Neutrophil (primary cell): ENCODE measurements around the gene SMNDC1.

Experiments used
- H3K27ac ChIP-seq: fragments of 200-600 bp; sonication (generic); 2 replicates; pipeline ENCODE4 v1.5.1; 2016; ENCODE audit warnings: mild to moderate bottlenecking, moderate library complexity
- H3K27me3 ChIP-seq: fragments of 200-600 bp; sonication (generic); 2 replicates; pipeline ENCODE4 v1.6.0; 2016; ENCODE audit warnings: mild to moderate bottlenecking
- H3K36me3 ChIP-seq: fragments of 200-600 bp; sonication (generic); 2 replicates; pipeline ENCODE4 v1.5.1; 2017
- H3K4me1 ChIP-seq, 2 experiments: fragments of 200-600 bp in 1 of 2; sonication (generic) in 1 of 2; 1 replicate in 1 of 2; 2 replicates in 1 of 2; pipeline versions ENCODE4 v1.5.1 to v1.6.1; 2013 to 2016; ENCODE audit warnings: low read depth in 1 of 2, low read length in 1 of 2, mild to moderate bottlenecking in 1 of 2, moderate library complexity in 1 of 2; ENCODE audit not compliant: control insufficient read depth in 1 of 2, insufficient read depth in 1 of 2
- H3K4me3 ChIP-seq, 2 experiments: fragments of 200-600 bp in 1 of 2; sonication (generic) in 1 of 2; 1 replicate in 1 of 2; 2 replicates in 1 of 2; pipeline ENCODE4 v1.5.1; 2013 to 2016; ENCODE audit warnings: low read depth in 1 of 2, low read length in 1 of 2, mild to moderate bottlenecking in 1 of 2, moderate library complexity in 1 of 2
- H3K9me3 ChIP-seq: fragments of 200-600 bp; sonication (generic); 2 replicates; pipeline ENCODE4 v1.5.1; 2016
- CTCF ChIP-seq: fragments of 200-600 bp; sonication (generic); IDR thresholded peaks from 2 replicates; pipeline ENCODE4 v1.5.1; 2016; ENCODE audit warnings: antibody characterized with exemption

Gene SMNDC1

GRCh38 chr10:110349831-110350230 lies 45.1 kb upstream of the SMNDC1 start:
- no peak overlapping the region for H3K27ac ChIP-seq
- TF ChIP-seq CTCF, result no peak
- H3K27me3 ChIP-seq, result peaks cover 20% of the 10 kb centered on the region
- H3K4me3 ChIP-seq, result no peak overlapping the region
- no peaks in the 10 kb centered on the region for H3K9me3 ChIP-seq
- peaks cover 0 to 3% of the 10 kb centered on the region in 2 experiments for H3K4me1 ChIP-seq
- no peaks in the 10 kb centered on the region for H3K36me3 ChIP-seq

GRCh38 chr10:110349386-110349785 lies 44.7 kb upstream of the SMNDC1 start:
- Histone ChIP-seq H3K9me3 (no peaks in the 10 kb centered on the region), H3K4me3 (no peak overlapping the region), H3K27me3 (peaks cover 20% of the 10 kb centered on the region), H3K27ac (no peak overlapping the region), H3K36me3 (no peaks in the 10 kb centered on the region), H3K4me1 (peaks cover 0 to 5% of the 10 kb centered on the region in 2 experiments)
- no peak for TF ChIP-seq CTCF

- TF ChIP-seq CTCF, result no peak
- Histone ChIP-seq H3K9me3 (no peaks in the 10 kb centered on the region), H3K36me3 (no peaks in the 10 kb centered on the region), H3K4me3 (no peak overlapping the region), H3K4me1 (peaks cover 0 to 5% of the 10 kb centered on the region in 2 experiments), H3K27ac (no peak overlapping the region), H3K27me3 (peaks cover 14% of the 10 kb centered on the region)
Observed at GRCh38 chr10:110348336-110348735, 43.6 kb upstream of the SMNDC1 start.

- H3K27ac ChIP-seq, result no peak overlapping the region
- no peak overlapping the region for H3K4me3 ChIP-seq
- H3K27me3 ChIP-seq, result peaks cover 2% of the 10 kb centered on the region
- TF ChIP-seq CTCF, result no peak
- H3K9me3 ChIP-seq, result no peaks in the 10 kb centered on the region
- peaks cover 0 to 5% of the 10 kb centered on the region in 2 experiments for H3K4me1 ChIP-seq
- H3K36me3 ChIP-seq, result no peaks in the 10 kb centered on the region
Observed at GRCh38 chr10:110346914-110347313, 42.2 kb upstream of the SMNDC1 start.

GRCh38 chr10:110345286-110345685 lies 40.6 kb upstream of the SMNDC1 start:
- Histone ChIP-seq H3K36me3 (no peaks in the 10 kb centered on the region), H3K4me3 (no peak overlapping the region), H3K9me3 (no peaks in the 10 kb centered on the region), H3K27ac (no peak overlapping the region), H3K4me1 (peaks cover 0 to 5% of the 10 kb centered on the region in 2 experiments), H3K27me3 (no peaks in the 10 kb centered on the region)
- TF ChIP-seq CTCF, result no peak

GRCh38 chr10:110344622-110345021 lies 39.9 kb upstream of the SMNDC1 start:
- TF ChIP-seq CTCF, result no peak
- Histone ChIP-seq H3K4me1 (peaks cover 0 to 5% of the 10 kb centered on the region in 2 experiments), H3K36me3 (no peaks in the 10 kb centered on the region), H3K27ac (no peak overlapping the region), H3K4me3 (no peak overlapping the region), H3K27me3 (no peaks in the 10 kb centered on the region), H3K9me3 (no peaks in the 10 kb centered on the region)
